Hepatocyte (in vitro differentiated cells): ENCODE data around the gene HTR3E.

Experiments used
- CTCF ChIP-seq: fragments of 200-600 bp; sonication (generic); IDR thresholded peaks from 2 replicates; pipeline ENCODE4 v1.5.1; 2016; ENCODE audit warnings: antibody characterized with exemption, mild to moderate bottlenecking; ENCODE audit not compliant: poor library complexity
- EZH2 ChIP-seq: fragments of 200-600 bp; sonication (generic); IDR thresholded peaks from 2 replicates; pipeline ENCODE4 v1.6.1; 2016; ENCODE audit warnings: antibody characterized with exemption, mild to moderate bottlenecking, borderline replicate concordance

GRCh38 chr3:184077881-184078280 is 19.0 kb upstream of the HTR3E start:
- TF ChIP-seq CTCF: no peak
- no peak for TF ChIP-seq EZH2
